NCI-H524 (cell line): ENCODE results near the gene WNT7A.

Experiments
- DNase-seq, 2 experiments: peaks; one replicate each; lab custom pipeline; 2025; lab: John Stamatoyannopoulos, UW

WNT7A gene

DNA sequence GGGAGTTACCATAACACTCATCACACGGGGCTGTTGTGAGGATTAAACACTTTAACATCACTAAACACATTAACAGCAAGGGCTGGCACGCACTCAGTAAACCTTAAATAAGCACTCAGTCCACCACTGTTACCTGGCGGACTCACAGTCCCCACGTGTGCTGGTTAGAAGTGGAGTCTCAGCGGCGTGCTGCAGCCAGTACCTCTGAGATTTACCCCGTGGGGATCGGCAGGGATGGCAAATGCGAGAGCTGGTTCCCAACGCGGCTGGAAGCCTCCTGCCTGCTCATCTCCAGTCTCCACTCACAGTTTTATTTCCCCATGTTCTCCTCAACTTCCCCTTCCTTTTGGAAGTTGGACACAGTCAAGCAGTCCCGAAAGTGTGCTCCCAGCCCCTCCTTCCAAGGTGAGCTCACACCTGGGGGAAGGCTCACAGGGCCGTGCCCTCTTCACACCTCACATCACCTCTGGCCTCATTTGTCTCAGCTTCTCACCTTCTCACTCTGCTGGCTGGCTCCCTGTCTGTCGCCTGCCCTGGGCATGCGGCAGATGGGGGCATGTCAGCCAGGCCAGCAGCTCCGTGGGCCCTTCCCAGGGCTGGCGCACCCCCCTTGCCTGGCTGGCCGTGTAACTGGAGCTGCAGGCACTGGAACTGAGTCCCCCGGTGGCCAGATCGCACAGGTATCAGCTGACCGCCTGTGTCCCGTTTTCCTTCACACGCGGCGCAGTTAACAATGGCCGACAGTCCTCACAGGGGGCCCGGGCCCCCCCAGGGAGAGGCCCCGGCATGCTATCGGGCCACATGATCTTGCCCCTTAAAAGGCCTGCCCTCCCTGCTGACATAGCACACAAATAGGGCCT lies 87.1 kb downstream of the WNT7A start:
- DNase-seq, result no peak

DNA sequence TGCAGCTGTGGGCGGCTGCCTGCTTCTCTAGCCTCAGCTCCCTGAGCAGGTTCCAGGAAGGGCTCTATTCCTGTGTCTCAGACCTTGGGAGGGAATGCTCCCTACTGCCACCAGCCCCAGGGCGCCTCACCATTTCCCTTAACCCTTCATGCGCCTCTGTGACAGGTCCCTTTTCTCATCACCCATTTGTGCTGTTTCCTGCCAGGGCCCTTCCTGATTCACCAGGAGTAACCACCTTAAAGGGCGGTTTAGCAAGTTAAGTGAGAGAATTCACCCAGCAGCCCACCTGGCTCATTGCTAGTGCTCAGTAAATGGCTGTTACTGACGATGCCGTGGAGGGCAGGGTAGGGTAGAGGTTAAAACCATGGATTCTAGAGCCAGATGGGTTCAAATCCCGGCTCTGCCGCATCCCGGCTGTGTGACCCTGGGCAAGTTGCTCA lies 87.8 kb downstream of the WNT7A start:
- DNase-seq, result no peak

DNA sequence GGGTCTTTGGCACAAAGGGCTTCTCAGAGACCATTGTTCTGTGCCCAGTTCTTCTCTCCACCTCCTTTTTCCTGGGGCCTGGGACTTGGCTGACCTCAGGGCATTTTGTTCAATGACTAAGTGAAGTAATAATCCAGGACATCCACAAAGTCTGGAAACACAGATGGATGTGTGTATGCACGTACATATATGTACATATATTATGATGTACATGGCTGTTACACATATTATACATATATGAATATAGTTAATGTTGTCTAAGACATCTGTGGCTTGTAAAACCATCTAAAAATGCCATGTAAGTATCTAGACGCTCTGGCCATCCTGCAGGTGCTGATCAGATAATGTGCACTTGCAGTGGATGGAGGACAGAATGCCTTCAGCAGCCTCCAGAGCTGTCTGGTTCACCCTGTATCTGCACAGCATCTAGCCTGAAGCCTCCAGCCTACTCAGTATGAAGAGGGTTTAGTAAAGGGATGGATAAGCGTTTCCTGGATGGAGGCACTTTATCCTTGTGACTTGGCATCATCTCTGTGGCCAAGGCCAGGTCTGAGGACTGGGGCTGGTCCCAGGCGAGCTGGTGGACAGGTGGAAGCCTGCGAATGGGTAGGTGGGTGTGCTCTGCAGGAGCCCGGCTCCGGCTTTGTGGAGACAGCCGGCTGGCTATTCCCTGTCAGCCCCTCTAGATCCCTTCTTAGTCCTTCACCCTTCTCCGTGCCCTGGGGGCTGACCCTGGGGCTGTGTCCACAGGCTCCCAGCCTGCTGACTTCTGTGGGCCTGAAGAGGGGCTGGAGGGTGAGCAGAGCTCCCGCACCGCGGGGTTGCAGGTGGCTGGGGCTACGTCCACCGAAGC lies 88.4 kb downstream of the WNT7A start:
- no peak for DNase-seq

DNA sequence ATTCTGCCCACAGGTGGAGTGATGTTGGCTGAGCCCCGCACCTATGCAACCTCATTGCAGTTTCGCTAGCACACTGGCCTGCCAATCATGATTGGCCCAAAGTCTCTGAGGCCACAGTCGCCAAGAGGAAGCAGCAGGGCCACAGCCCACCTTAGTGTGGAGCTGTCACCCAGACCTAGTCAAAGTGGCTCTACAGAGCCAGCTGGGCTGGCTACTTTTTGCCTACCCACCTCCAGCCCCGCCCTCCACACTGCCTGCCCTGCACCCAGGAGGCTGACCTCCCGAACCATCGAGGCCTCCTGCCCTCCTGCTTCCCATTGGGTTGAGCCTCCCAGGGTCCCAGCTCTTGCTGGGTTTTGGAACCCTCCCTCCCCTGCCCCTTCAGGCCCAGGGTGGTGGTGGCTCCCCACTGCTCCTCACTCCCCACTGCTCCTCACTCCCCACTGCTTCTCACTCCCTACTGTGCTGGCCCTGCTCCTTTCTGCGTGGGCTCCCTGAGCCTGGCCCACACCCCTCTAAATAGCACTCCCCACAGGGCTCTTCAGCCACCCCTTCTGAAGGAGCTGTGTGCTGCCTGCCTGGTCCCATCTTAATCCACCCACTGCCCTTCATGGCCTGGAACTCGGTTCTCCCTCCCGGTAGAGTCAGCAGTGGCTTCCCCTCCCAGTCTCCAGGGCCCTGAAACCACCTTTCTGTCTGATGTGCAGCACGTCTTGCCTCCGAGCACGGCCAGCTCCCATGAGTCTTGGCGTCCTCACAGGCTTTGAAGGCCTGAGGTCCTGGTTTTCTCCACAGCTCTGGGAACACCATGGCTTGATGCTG lies 89.3 kb downstream of the WNT7A start:
- no peak for DNase-seq

DNA sequence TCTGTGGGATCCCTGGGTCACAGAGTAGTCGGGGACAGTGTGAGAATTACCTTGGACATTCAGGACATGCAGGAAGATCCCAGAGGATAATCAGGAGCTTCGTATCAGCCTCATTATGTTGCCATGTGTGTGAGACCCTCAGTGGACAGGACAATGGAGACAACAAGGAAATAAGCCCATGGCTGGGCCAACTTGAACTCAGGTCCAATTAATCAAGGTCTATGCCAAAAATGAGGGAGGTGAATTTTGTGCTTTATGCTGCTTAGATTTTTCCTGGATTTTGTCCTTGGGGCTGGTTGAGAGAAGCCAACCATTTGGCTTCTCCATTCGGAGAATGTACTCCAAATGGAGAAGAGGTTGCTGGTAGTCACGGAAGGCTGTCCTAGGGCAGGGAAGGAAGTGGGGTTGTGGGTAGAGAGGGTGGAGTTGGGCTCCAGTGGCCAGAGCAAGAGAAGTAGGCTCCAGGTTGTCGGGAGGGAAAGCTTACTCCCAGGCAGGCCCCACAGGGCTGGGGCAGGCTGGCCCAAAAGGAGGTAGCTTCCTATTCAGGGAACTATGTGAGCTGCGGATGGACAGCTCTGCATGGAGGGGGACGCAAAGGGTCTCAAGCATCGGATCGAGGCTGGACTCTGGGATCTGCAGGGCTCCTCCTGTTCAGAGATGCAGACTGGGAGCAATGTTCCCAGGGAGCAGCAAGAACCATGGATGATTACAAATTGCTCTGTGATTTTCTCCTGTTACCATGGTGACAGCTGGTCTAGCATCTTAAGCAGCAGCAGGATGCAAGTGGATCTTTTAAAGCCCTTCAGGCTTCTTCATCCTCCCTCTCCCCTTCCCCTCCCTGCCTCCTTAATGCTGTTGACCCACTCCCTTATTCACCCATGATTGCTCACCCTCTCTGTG lies 91.1 kb downstream of the WNT7A start:
- peak; percentile 67 to 88 for DNase-seq

DNA sequence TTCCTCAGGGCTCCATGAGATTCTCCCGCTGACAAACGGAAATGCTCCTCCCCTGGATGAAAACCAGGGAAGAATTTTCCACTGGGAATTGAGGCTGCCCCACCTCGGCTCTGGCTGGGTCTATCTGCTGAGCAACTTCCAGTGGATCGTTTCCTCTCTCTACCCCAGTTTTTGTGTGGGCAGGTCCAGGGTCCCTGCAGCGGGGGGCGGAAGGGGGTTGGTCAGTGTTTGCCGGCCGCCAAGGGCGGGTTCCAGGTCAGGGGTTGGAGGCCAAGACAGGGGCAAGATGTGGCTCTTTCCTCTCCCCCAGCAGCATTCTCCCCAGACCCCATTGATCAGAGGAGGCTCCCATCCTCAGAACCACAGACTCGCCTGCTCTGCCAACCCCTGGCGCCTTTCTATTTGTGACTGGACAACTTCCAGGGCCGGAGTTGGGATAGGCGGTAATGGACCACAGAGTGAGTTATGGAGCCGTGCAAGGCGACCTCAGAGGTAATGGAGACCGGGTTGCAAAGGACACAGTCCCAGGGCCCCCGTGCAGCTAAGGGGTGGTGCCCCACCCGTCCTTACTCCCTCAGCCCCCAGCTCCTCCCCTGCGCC lies 92.2 kb downstream of the WNT7A start:
- no peak for DNase-seq

DNA sequence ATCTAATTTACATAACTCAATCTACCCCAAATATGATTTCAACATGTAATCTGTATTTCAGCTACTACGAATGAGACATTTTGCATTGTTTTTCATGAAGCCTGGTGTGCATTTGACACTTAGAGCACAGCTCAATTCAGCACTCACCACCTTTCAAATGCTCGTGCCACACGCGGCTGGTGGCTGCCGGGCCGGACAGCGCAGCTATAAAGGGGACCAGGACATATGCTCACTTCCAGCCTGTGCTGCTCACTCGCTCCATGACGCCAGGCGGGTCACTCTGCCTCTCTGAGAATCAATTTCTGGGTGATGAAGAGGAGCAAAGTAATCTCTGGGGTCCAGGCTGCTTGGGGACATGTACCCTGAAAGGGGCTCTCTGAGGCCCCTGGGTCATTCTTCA lies 93.1 kb downstream of the WNT7A start:
- DNase-seq, result no peak

DNA sequence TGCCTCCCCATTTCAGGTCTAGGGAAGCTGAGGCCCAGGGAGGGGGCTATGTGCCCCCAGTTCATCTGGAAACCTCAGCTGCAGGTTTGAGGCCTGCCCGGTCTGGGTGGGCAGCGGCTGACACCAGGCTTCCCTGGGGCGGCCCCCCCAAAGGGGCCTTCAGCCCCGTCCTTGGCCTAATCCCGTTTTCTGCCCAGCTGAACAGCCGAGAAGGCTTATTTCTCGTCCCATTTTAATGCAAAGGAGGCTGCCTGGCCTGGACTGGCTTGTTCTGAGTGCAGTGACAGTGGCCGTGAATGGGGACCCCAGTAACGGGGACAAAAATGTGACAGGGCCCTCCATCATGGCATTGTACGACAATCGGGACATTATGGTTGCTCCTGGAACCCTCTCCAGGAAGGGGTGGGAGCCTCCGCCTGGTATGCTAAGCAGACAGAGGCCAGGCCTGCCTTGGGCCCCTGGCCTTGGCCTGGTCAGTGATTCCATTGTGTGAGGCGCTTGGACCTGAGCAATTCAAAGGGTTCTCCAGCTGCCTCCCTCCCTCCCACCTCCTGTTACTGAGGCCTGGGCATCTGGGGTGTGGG lies 93.9 kb downstream of the WNT7A start:
- no peak for DNase-seq

DNA sequence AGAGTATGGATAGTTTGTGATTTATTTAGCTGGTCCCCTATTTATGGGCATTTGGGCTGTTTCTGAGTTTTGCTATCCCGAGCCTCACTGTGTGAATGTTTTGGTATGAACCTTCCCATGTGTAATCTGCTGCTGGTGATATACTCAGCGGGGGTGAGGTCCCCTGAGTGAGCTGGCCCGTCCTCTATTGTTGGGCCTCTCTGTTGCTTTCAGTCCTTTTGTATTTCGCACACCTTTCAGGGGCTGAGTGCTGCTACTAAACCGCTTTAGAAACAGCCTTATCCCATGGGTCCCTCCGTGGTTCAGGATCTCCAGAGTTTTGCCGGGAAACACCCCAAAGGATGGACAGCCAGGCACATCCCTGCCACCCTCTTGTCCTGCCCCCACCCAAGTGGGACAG lies 94.5 kb downstream of the WNT7A start:
- no peak for DNase-seq

DNA sequence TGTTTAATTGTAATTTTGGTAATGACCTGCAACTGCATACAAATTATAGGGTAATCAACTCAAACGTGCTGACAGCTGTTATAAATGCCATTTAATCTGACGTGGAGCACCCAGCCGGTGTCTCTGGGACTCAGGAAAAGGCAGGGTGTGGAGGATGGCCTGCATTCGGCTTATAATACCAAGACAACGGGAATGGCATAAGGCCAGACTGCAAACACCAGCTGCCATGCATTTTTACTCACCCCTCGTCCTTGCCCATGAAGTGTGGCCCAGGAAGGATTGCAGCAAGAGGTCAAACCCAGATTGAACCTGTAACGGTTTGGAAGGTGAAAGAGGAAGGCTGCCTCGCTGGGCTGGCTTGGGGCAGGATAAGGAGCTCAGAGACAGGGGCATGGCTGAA lies 96.4 kb downstream of the WNT7A start:
- DNase-seq, result peak; percentile 95

DNA sequence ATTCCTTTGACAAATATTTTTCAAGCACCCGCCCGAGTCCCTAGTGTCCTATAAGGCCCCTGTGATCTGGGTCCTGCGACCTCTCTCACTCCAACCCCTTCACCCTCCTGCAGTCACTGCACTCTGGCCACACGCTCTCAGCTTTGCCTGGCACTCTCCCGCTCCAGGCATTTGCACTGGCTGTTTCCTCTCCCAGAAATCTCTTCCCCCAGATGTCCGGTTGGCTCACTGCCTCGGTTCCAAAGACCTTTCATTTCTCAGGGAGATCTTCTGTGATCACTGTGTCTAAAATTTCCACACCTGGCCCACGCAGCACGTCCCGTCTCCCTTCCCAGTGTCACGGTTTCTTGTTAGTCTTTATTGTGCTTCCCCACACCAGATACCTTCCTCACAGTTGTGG lies 97.4 kb downstream of the WNT7A start:
- DNase-seq, result peak; percentile 44 to 51

DNA sequence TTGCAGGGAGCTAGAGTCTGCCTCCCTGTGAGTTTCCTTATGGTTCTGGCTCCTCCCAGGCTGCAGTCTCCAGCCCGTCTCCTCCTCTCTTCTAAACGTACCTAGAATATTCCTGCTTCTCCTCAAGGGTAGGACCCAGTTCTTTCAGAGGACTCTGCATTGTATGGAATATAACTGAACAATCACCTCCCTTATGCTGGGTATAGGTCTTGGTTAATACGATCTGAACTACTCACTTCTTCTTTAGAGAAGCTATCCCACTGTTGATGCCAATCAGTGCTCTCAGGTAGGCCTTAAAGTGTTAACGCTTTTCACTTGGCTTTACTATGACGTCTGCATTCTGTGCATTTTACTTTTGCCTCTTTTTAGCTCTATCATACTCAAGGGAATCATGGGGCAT lies 98.5 kb downstream of the WNT7A start:
- no peak for DNase-seq

DNA sequence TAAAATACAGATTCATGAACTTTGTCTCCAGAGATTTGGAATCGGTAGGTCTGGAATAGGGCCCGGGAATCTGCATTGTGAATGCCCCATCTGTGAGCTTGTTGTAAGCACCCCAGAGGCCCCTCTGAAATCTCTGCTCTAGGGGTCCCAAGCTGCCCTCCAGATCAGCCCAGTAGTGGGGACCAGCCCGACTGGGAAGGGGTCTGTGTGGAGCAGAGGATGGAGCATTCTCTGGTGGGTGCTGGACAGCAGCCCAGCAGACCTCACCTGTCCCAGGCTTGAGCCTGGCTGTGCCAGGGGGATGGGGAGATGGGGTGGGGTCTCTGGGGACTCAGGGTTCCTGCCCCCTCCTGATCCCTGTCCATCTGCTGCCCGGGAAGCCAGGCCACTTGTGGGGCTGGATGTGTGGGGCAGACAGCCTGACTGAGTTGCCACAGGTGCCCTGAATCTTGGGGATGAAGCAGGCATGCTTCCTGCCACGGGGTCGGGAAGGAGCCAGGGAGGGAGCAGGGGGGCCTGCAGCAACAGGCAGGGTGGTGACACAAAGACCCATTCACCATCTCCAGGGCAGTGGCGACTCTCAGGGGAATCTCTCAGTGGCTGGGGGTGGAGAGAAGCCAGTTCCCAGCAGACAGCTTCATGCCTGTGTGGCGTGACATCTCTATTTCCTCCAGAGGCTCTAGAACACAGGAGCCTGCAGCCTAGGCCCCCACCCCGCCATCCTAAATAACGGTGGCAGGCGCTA lies 99.3 kb downstream of the WNT7A start:
- peak in 1 of 2 experiments; percentile 11 for DNase-seq

DNA sequence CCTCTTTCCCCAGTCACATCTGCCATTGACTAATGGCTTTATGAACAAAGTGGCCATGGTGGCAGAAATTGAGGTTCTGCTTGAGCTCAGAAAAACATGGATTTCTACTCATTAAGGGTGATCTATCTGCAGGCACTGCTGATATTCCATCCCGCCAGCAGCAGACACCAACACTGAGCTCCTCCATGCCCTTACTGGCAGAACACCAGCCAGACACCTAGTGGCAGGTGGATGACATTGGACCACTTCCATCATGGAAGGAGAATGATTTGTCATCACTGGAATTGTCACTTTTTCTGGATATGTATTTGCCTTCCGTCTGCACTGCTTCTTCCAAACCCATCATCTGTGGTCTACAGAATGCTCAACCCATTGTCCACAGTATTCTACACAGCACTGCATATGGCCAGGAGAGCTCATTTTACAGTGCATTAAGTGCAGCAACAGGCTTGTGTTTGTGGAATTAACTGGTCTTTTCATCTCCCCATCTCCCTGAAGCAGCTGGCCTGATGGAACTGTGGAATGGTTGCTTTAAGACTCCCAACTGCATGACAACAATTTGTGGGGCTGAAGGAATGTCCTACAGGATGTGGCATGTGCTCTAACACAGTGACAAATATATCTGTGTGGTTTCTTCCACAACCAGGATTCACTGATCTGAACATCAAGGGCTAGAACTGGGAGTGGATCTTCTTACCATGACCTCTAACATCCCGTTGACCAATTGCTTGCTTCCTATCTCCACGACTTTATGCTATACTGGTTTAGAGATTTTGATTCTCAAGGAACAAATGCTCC lies 103.4 kb downstream of the WNT7A start:
- DNase-seq, result no peak

DNA sequence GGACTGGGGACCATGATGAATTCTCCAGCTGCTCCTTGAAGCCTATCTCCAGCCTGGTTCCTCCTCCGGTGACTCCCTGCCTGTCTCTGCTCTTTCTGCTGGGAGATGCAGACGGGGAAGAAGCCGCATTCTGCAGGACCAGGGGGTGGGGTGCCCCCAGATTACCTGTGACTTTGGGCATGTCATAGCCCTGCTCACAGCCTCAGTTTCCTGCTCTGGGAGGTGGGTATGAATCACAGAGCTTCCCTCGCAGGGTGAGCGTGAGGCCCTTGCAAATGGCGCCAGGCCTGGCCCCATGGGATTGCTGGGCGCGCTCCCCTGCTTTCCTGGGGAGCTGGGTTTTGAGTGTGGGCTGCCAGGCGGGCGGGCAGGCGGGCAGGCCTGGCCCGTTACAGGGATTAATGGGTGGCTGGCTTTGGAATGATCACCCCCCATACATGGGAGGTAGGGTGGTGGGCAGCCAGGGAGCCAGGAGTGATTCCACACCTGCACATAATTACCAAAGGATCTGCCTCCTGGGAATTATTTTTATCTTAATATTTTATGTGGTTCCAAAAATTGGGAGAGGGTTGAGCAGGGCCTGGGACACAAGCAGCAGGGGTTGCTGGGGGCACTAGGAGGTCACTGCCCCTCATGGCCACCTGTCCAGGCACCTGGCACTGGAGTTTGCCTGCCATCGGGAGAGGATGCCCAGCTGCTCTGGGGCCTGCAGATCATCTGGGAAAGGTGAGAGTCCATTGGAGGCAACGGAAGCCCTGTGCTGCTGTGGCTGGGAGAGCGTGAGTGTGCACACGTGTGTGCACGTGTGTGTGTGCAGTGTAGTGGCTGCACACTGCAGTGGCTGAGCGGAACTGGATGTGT lies 106.8 kb downstream of the WNT7A start:
- DNase-seq, result no peak

DNA sequence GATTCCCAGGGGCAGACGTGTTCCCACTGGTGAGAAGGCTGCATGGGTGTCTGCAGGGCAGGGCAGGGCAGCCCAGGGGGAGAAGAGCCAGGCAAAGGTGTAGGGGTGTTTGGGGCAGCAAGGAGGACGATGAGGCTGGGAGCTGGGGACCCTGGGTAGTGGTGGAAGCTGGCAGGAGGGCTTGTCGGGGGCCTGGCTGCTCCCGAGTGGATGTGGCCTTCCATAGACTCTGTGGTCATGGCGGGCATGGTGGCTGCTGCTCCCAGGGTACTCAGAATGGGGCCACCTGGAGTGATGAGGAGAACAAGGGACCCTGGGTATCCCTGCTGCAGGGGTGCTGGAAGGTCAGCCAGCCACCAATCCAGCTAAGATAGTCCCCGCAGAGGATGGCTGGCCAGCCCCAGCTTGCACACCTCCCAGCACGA lies 107.5 kb downstream of the WNT7A start:
- no peak for DNase-seq

DNA sequence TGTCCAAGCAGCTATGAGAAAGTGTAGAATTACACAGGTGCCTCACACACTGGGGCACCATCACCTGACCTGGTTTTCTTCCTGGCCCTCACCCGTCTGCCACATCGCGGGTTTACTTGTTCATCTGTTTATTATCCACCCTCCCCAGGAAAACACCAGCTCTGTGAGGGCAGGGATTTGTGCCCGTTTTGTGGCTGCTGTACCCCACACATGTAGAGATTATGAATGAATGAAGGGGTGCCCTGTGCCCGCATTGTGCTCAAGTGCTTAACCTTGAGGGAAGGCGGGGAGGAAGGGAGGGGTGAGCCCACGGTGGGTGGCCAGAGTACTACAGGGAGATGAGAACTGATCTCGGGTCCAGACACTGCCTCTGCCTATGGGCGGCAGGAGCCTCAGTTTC lies 108.4 kb downstream of the WNT7A start:
- DNase-seq, result no peak
